ENCODE measurements around the gene SMC1A.

- TF ChIP-seq, protein P1, sequence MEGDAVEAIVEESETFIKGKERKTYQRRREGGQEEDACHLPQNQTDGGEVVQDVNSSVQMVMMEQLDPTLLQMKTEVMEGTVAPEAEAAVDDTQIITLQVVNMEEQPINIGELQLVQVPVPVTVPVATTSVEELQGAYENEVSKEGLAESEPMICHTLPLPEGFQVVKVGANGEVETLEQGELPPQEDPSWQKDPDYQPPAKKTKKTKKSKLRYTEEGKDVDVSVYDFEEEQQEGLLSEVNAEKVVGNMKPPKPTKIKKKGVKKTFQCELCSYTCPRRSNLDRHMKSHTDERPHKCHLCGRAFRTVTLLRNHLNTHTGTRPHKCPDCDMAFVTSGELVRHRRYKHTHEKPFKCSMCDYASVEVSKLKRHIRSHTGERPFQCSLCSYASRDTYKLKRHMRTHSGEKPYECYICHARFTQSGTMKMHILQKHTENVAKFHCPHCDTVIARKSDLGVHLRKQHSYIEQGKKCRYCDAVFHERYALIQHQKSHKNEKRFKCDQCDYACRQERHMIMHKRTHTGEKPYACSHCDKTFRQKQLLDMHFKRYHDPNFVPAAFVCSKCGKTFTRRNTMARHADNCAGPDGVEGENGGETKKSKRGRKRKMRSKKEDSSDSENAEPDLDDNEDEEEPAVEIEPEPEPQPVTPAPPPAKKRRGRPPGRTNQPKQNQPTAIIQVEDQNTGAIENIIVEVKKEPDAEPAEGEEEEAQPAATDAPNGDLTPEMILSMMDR (IDR thresholded peaks at IDR 0.05) = no peak
- no peak for TF ChIP-seq POLR2AphosphoS5 (IDR thresholded peaks at IDR 0.05; ENCODE audit: insufficient read depth in 1 of 2, low read depth in 1 of 2)
Observed at GRCh38 chrX:53429755-53430154, 7.3 kb upstream of the SMC1A start.
